Measurements from ENCODE around the gene MYO18A.
"Not testable (repeated sequence)": the region's sequence is repeated elsewhere in the genome, so short reads cannot be mapped to it uniquely, and the experiment has no call there.

The MYO18A gene

GRCh38 chr17:29180034-29180787 is at the start of gene MYO18A:
TSS of gene MYO18A (minus strand) at chr17:29180398. CDS start at chr17:29166940, 13,458 bp downstream.
- DNase-seq = peak; percentile 74 to 97 (median 80)
- intact Hi-C loops (cut with DNase I) = loop anchor here (1.0 to 5.0 kb wide), 2 partner anchors 31 to 37 kb away; no protein-coding TSS in a partner anchor

GRCh38 chr17:29225396-29225795 is 45.2 kb upstream of the MYO18A start:
- intact Hi-C loops (cut with DNase I) = no loop called here
- DNase-seq = no peak

- intact Hi-C loops (cut with DNase I); DNase-seq: not testable (repeated sequence)
Observed at GRCh38 chr17:29221338-29221737, 41.1 kb upstream of the MYO18A start.

GRCh38 chr17:29219378-29220047 is 39.3 kb upstream of the MYO18A start:
- intact Hi-C loops (cut with DNase I) = loop anchor here (1.0 to 5.0 kb wide), 3 partner anchors 37 to 71 kb away; partner anchors contain the start of gene MYO18A
- peak; percentile 63 to 96 (median 87) for DNase-seq

- intact Hi-C loops (cut with DNase I) = loop anchor here (5.0 kb wide), 1 partner anchor 35 kb away; the partner anchor contains the start of gene MYO18A
- peak in 1 of 10 donors; percentile 8 for DNase-seq
Observed at GRCh38 chr17:29216856-29217255, 36.7 kb upstream of the MYO18A start.

- intact Hi-C loops (cut with DNase I) = loop anchor here (5.0 kb wide), 1 partner anchor 34 kb away; the partner anchor contains the start of gene MYO18A
- peak in 1 of 10 donors; percentile 14 for DNase-seq
Observed at GRCh38 chr17:29216181-29216580, 36.0 kb upstream of the MYO18A start.

GRCh38 chr17:29215717-29216116 is 35.5 kb upstream of the MYO18A start:
- intact Hi-C loops (cut with DNase I) = loop anchor here (5.0 kb wide), 1 partner anchor 33 kb away; the partner anchor contains the start of gene MYO18A
- peak in 1 of 10 donors; percentile 5 for DNase-seq

GRCh38 chr17:29215174-29215573 is 35.0 kb upstream of the MYO18A start:
- intact Hi-C loops (cut with DNase I) = loop anchor here (5.0 kb wide), 1 partner anchor 33 kb away; the partner anchor contains the start of gene MYO18A
- peak in 1 of 10 donors; percentile 13 for DNase-seq

- intact Hi-C loops (cut with DNase I) = loop anchor here (5.0 kb wide), 1 partner anchor 32 kb away; the partner anchor contains the start of gene MYO18A
- DNase-seq = peak in 2 of 10 donors; percentile 10 to 30
Observed at GRCh38 chr17:29214215-29215146, 34.3 kb upstream of the MYO18A start.

- DNase-seq = peak in 8 of 10 donors; percentile 38 to 95 (median 70)
- intact Hi-C loops (cut with DNase I) = no loop called here
Observed at GRCh38 chr17:29212681-29213121, 32.5 kb upstream of the MYO18A start.

GRCh38 chr17:29212094-29212631 is 32.0 kb upstream of the MYO18A start:
- intact Hi-C loops (cut with DNase I) = no loop called here
- peak in 1 of 10 donors; percentile 15 for DNase-seq

GRCh38 chr17:29210879-29211278 is 30.7 kb upstream of the MYO18A start:
- DNase-seq = no peak
- intact Hi-C loops (cut with DNase I) = no loop called here

- intact Hi-C loops (cut with DNase I) = no loop called here
- no peak for DNase-seq
Observed at GRCh38 chr17:29209073-29209472, 28.9 kb upstream of the MYO18A start.

GRCh38 chr17:29207975-29208374 is 27.8 kb upstream of the MYO18A start:
- DNase-seq = peak in 1 of 10 donors; percentile 10
- intact Hi-C loops (cut with DNase I) = no loop called here

- intact Hi-C loops (cut with DNase I) = no loop called here
- no peak for DNase-seq
Observed at GRCh38 chr17:29205047-29205446, 24.8 kb upstream of the MYO18A start.

- intact Hi-C loops (cut with DNase I); DNase-seq: not testable (repeated sequence)
Observed at GRCh38 chr17:29204068-29204804, 24.0 kb upstream of the MYO18A start.

GRCh38 chr17:29197516-29198272 is 17.5 kb upstream of the MYO18A start:
- intact Hi-C loops (cut with DNase I) = no loop called here
- DNase-seq = peak in 3 of 10 donors; percentile 32 to 79 (median 34)

Measured in posterior cingulate gyrus (tissue), 11 donors.